ENCODE data around the gene PITHD1.
"Not testable (repeated sequence)": the region's sequence is repeated elsewhere in the genome, so short reads cannot be mapped to it uniquely, and the experiment has no call there.

Gene PITHD1

GRCh38 chr1:23827717-23828116, 49.5 kb downstream of the PITHD1 start:
- DNase-seq, result no peak

- not testable (repeated sequence) for DNase-seq
Measured at GRCh38 chr1:23834156-23834555, 55.9 kb downstream of the PITHD1 start.

- DNase-seq, result no peak
Measured at GRCh38 chr1:23836037-23836436, 57.8 kb downstream of the PITHD1 start.

Data from fibroblast of upper back skin (primary cell).